ENCODE results near the gene KCNJ9.

KCNJ9 gene

GRCh38 chr1:160089883-160090282 lies 8.5 kb downstream of the KCNJ9 start:
- no peak for DNase-seq

GRCh38 chr1:160090760-160091159 lies 9.4 kb downstream of the KCNJ9 start:
- no peak for DNase-seq

GRCh38 chr1:160091666-160092223 lies 10.4 kb downstream of the KCNJ9 start:
- no peak for DNase-seq

- DNase-seq = no peak
Measured at GRCh38 chr1:160092366-160093068, 11.2 kb downstream of the KCNJ9 start.

GRCh38 chr1:160093069-160093395 lies 11.7 kb downstream of the KCNJ9 start:
- DNase-seq = no peak

GRCh38 chr1:160093624-160094290 lies 12.4 kb downstream of the KCNJ9 start:
- DNase-seq = no peak

GRCh38 chr1:160094291-160094625 lies 12.9 kb downstream of the KCNJ9 start:
- DNase-seq = no peak

GRCh38 chr1:160094806-160095205 lies 13.5 kb downstream of the KCNJ9 start:
- DNase-seq = no peak

- no peak for DNase-seq
Measured at GRCh38 chr1:160095382-160096105, 14.2 kb downstream of the KCNJ9 start.

GRCh38 chr1:160096274-160097116 lies 15.2 kb downstream of the KCNJ9 start:
- DNase-seq = peak in 1 of 2 experiments; percentile 32

- DNase-seq = peak; percentile 57 to 64
Measured at GRCh38 chr1:160097151-160097910, 16.0 kb downstream of the KCNJ9 start.

GRCh38 chr1:160097911-160098851 lies 16.8 kb downstream of the KCNJ9 start, which contains the start of gene IGSF8:
Gene IGSF8 (minus strand): TSS chr1:160098619. CDS start chr1:160098472, 147 bp downstream.
- DNase-seq = peak; percentile 95

- DNase-seq = peak; percentile 99
Measured at GRCh38 chr1:160098852-160099561, 17.7 kb downstream of the KCNJ9 start.

- no peak for DNase-seq
Measured at GRCh38 chr1:160099716-160100375, 18.5 kb downstream of the KCNJ9 start.

GRCh38 chr1:160101037-160101716 lies 19.8 kb downstream of the KCNJ9 start:
- DNase-seq = peak; percentile 80 to 84

GRCh38 chr1:160101717-160102522 lies 20.6 kb downstream of the KCNJ9 start:
- no peak for DNase-seq

GRCh38 chr1:160103658-160104408 lies 22.5 kb downstream of the KCNJ9 start:
- DNase-seq = no peak

Measured in activated T-cell treated with anti-CD3 and anti-CD28 coated beads, Interleukin-2, amount 50 U/mL, for 48 hours (primary cell).